Globus pallidus (tissue), 1 donor: ENCODE measurements around the gene ABCA8.
A peak's percentile ranks its signal among the peaks of the same experiment; 100 is the strongest.
"Not testable (repeated sequence)": the region's sequence is repeated elsewhere in the genome, so short reads cannot be mapped to it uniquely, and the experiment has no call there.

Source experiments
- DNase-seq: peaks from one replicate; pipeline ENCODE4 v3.0.0-alpha.2; 2015; ENCODE audit warnings: low spot score

ABCA8 gene

DNA sequence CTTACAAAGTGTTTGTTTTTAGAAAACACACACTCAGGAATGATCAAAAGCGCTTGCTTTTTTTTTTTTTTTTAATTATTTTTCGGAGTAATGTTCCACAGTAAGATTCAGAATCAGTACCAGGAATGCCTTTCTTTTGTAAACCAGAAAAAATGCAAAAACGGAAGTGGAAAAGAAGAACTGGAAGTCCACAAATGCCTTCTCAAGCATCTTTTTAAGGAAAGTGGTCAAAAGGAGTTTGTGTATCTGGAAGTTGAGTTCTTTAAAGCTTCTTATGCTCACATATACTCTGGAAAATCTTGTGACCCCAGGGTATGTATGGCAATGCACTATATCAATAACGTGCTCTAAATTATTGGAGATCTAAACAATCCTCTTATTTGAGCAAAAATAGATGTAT lies 126.0 kb downstream of the ABCA8 start:
- DNase-seq, result peak; percentile 35

DNA sequence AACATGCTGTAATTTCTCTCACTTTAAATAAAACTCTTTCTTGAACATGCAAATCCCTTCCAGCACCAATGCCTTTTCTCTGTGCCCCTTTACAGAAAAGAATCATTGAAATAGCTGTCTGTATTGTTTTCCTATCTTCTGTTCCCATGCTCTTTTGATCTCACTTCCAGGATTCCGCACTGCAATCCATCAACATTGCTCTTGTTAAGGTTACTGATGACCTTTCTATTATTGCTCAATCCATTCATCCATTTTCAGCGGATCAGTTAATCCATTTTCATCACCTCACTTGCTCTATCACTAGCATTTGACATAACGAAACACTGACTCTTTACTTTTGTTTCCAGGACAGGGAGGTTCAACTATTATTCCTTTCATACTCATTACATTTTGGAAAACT lies 130.5 kb downstream of the ABCA8 start:
- no peak for DNase-seq

DNA sequence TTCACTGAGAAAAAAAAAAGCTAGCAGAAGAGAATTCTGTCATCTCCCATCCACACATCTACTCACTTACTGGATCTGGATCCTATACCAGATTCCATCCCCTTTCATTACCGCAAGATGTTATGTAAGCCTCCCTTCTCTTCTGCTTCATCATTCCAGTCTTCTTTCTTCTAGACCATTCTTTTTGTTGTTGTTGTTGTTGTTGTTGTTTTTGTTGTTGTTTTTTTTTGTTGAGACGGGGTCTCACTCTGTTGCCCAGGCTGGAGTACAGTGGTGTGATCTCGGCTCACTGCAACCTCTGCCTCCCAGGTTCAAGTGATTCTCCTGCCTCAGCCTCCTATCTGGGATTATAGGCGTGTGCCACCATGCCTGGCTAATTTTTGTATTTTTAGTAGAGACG lies 131.0 kb downstream of the ABCA8 start:
- DNase-seq, result not testable (repeated sequence)

DNA sequence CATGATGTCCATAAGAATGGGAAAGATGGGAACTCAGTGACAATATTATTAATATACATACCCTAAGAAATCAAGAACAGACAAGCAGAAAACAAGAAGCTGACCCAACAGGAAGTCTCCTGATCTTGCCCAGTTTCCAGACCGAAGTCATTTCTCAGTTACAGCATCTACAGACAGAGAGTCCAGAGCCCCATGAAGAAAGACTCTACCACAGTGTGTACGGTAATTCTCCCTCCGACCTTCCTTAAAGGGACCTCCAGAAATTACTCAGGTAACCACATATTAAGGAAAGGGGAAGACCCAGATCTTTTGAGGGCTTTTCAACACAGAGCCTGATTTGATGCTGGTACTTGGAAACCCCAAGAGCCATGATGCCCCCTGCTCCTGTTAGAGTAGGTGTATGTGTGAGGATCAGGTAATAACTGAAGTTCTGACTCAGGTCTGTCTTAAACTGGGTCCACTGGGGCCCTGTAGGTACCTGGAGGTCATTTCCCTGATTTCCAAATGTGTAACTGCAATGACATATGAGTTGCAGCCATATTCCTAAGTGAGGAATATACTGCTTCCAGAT lies 132.4 kb downstream of the ABCA8 start:
- no peak for DNase-seq

DNA sequence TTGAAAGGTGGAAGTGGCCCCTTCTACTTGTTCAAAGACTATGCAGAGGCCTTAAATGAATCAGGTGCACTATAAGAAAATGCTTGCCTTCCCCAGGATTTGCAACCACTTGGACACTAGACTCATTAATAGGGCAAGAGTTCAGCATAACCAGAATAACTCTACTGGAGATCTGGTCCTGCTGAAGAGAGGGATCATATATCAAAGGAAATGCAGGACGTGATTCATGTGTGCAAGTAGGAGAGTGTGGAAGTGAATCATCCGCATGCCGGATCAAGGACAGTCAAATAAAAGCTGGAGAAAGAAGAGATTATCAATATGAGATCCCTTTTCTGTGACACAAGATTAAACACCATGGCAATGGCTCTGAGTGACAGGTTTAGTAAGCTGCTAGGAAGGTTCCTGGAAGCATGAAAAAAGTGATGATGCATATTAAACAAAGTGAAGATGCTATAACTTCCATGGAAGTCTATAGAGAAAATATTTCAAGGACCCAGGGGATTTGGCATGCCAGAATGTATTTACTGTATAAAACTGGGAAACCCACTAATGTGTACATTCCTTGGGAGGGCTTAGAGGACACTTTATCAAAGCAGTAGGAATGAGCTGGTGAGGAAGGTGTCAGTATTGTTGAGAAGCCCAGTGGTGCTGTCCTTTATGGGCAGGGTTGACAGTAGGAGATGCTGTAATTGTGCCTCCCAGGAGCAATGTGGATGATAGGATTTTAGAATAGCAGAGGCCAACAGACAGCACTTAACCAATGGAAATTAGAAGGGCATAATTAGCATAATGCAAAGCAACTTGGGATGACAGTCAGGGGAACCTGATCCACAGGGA lies 133.1 kb downstream of the ABCA8 start:
- DNase-seq, result no peak

DNA sequence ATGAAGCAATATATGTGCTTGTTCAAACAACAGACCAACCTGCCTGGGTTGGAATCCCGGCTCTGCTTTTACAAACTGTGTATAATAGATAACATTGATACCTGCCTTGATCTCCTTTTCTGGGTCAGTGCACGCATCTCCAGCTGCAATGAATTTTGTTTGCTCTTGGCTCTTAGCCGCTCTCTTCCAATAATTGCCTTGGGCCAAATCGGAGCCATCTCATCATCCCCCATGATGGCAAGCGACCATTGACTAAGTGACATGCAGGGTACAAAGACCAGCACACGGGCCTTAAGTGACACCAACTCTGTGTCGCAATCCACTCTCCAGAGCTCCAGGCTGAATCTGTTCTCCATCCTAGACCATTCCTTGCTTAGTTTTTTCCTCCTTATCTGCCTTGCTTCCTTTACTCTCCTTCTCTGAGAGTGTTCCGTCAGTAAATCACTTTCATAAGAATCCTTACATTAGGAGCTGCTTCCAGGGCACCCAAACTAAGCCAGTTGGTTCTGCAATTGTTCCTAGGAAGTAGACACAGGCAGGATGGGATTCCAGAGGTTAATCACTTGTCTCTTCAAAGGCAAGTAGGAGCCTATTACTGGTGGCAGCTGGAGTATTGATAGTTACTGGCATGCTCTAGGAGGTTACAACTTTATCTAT lies 134.2 kb downstream of the ABCA8 start:
- DNase-seq, result no peak

DNA sequence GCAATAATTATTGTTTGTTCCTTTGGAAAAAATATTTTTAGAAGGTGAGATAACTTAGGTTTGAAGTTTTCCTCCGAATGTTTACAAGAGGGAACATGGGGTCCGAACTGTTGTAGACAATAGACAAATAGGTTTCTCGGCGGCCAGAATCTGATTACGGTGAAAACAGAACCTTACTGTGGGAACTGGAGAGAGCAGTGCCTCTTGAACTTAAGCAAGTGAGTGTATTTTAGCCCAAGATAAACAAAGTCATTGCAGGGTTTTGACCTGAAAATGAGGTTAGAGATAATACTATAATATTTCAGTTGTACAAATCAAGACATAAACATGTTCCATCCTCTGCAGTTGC lies 134.7 kb downstream of the ABCA8 start:
- no peak for DNase-seq

DNA sequence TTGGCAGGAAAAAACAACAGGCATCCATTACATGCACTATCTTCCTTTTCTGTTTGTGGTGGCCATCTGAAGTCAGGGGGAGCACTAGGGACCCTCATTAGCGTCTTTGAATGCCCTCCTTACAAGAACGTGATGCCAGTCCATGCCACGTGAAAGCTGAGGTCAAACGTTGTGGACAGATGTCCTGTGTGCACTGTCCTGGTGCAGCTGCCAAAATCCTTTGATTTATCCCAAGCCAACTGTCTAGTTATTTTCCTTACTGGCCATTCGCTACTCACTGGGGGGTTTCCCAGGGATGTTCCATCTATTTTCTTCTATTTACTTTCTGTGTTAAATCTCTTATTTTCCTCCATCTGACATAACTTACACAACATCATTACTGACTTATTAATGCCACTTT lies 135.7 kb downstream of the ABCA8 start:
- DNase-seq, result no peak
